Transverse colon (tissue), 4 donors: ENCODE measurements around the gene SDK2. TPM values are rescaled to one million over a fixed set of nuclear protein-coding genes. Genes with fewer than 3 reads are reported as not detected.

Source experiments
- DNase-seq: peaks from one replicate; pipeline ENCODE4 v3.0.0-alpha.2; 2019
- H3K27ac ChIP-seq, 4 donors: fragments of 200-600 bp; sonication (generic); 2 replicates each; pipeline ENCODE4 v1.5.1; 2016 to 2018; ENCODE audit warnings: inconsistent platforms in 4 of 4
- H3K27me3 ChIP-seq: fragments of 200-600 bp; sonication (generic); 2 replicates; pipeline ENCODE4 v1.5.1; 2017; ENCODE audit warnings: inconsistent platforms
- H3K36me3 ChIP-seq, 4 donors: fragments of 200-600 bp; sonication (generic); 2 replicates each; pipeline ENCODE4 v1.5.1; 2017 to 2019; ENCODE audit warnings: inconsistent platforms in 4 of 4
- H3K4me1 ChIP-seq, 4 donors: fragments of 200-600 bp; sonication (generic); 2 replicates each; pipeline ENCODE4 v1.5.1; 2017 to 2020; ENCODE audit warnings: inconsistent platforms in 4 of 4
- H3K4me3 ChIP-seq, 4 donors: fragments of 200-600 bp; sonication (generic); 1 replicate in 1 of 4; 2 replicates in 3 of 4; pipeline versions ENCODE4 v1.5.1 to v1.6.1; 2017 to 2019; ENCODE audit warnings: inconsistent platforms in 4 of 4
- H3K9me3 ChIP-seq, 2 donors: fragments of 200-600 bp; sonication (generic); 2 replicates each; pipeline ENCODE4 v1.5.1; 2017 to 2019; ENCODE audit warnings: inconsistent platforms in 2 of 2
- CTCF ChIP-seq, 5 experiments: fragments of 200-600 bp in 3 of 5; fragments of 450-650 bp in 2 of 5; sonication (generic) in 3 of 5; IDR thresholded peaks; 1 replicate in 2 of 5; 2 replicates in 3 of 5; pipeline ENCODE4 v1.5.1; 2016 to 2017; ENCODE audit warnings: antibody characterized with exemption in 5 of 5, inconsistent platforms in 3 of 5, mild to moderate bottlenecking in 2 of 5, moderate library complexity in 1 of 5
- EP300 ChIP-seq: sonication (generic); formaldehyde crosslinking; IDR thresholded peaks from one replicate; pipeline ENCODE4 v1.6.1; 2017; ENCODE audit warnings: antibody characterized with exemption, low read depth
- POLR2A ChIP-seq: fragments of 450-650 bp; IDR thresholded peaks from one replicate; pipeline ENCODE4 v1.6.1; 2016; ENCODE audit warnings: antibody characterized with exemption, mild to moderate bottlenecking, moderate library complexity
- POLR2AphosphoS5 ChIP-seq, 3 donors: sonication (generic); formaldehyde crosslinking; IDR thresholded peaks; one replicate each; pipeline ENCODE4 v1.6.1; 2016; ENCODE audit warnings: antibody characterized with exemption in 3 of 3
- WGBS, 2 donors: methylation state at CpG; one replicate each; pipeline ENCODE4 v1.1.5; 2018; ENCODE audit warnings: low coverage in 1 of 2; 5-methylcytosine and 5-hydroxymethylcytosine counted together
- in situ Hi-C, 4 donors: fragments of 200-750 bp; cut with MboI; loops; one replicate each; pipeline versions ENCODE4 v1.15.0 to v1.15.1; 2017; ENCODE audit warnings: low sequenced_read_pairs in 3 of 4, low pct_ligation_motif_present in 1 of 4, low pct_unique_long_range_greater_than_20kb in 1 of 4
- intact Hi-C: fragments of 100-400 bp; cut with DNase I; formaldehyde crosslinking; loops from one replicate; pipeline ENCODE4 v1.15.1; 2023; ENCODE audit warnings: low total_unique reads
- total RNA-seq, 4 donors: library from RNA; depleted of rRNA; stranded (reverse); fragments of >200 nt; gene quantifications; one replicate each; pipeline ENCODE4 v1.1.0, GENCODE V29; 2016

Gene SDK2
- total RNA-seq, 4 donors from 2014 or later: 2.6 to 9.8 (median 3.4) TPM

- no peaks in the 10 kb centered on the region for H3K9me3 ChIP-seq
- no peaks in the 10 kb centered on the region for H3K4me1 ChIP-seq
- H3K27me3 ChIP-seq: peaks cover 2% of the 10 kb centered on the region
- in situ Hi-C loops: no loop called here
- no peak for TF ChIP-seq EP300
- no peak for TF ChIP-seq POLR2AphosphoS5 (IDR thresholded peaks at IDR 0.05)
- TF ChIP-seq CTCF (IDR thresholded peaks at IDR 0.05): no peak
- no peak for TF ChIP-seq POLR2A
- no peak for DNase-seq
- intact Hi-C loops: loop anchor here (5.0 kb wide), 1 partner anchor 1473 kb away; no protein-coding TSS in a partner anchor
- no peak overlapping the region for H3K4me3 ChIP-seq
- 70 to 80% methylated on average over 2 to 8 of the region's 10 CpGs for WGBS, 2 donors
- no peak overlapping the region for H3K27ac ChIP-seq
- H3K36me3 ChIP-seq: no peaks in the 10 kb centered on the region
Observed at GRCh38 chr17:73550556-73550955, 93.7 kb downstream of the SDK2 start.

- TF ChIP-seq CTCF (IDR thresholded peaks at IDR 0.05): no peak
- no peak for TF ChIP-seq EP300
- no peak for TF ChIP-seq POLR2AphosphoS5 (IDR thresholded peaks at IDR 0.05)
- TF ChIP-seq POLR2A: no peak
- DNase-seq: no peak
- Histone ChIP-seq H3K36me3 (no peaks in the 10 kb centered on the region), H3K4me3 (no peak overlapping the region), H3K27me3 (no peaks in the 10 kb centered on the region), H3K27ac (no peak overlapping the region), H3K9me3 (no peaks in the 10 kb centered on the region), H3K4me1 (no peaks in the 10 kb centered on the region)
- intact Hi-C loops: loop anchor here (5.0 kb wide), 1 partner anchor 1473 kb away; no protein-coding TSS in a partner anchor
- 78% methylated on average over 12 of the region's 12 CpGs; no CpG with 5 or more reads in 1 of the 2 donors for WGBS, 2 donors
- in situ Hi-C loops: no loop called here
Observed at GRCh38 chr17:73549841-73550430, 94.3 kb downstream of the SDK2 start.

GRCh38 chr17:73548620-73549311, 95.5 kb downstream of the SDK2 start:
- 73% methylated on average over 10 of the region's 11 CpGs; no CpG with 5 or more reads in 1 of the 2 donors for WGBS, 2 donors
- no peak for DNase-seq
- H3K27me3 ChIP-seq: no peaks in the 10 kb centered on the region

More at GRCh38 chr17:73548620-73549311, 95.5 kb downstream of the SDK2 start:
- Histone ChIP-seq H3K4me3 (no peak overlapping the region), H3K4me1 (no peaks in the 10 kb centered on the region), H3K9me3 (no peaks in the 10 kb centered on the region), H3K36me3 (no peaks in the 10 kb centered on the region), H3K27ac (no peak overlapping the region)
- intact Hi-C loops (no loop called here), in situ Hi-C loops (no loop called here)
- TF ChIP-seq EP300 (no peak), POLR2AphosphoS5 (IDR thresholded peaks at IDR 0.05) (no peak), CTCF (IDR thresholded peaks at IDR 0.05) (no peak), POLR2A (no peak)
